Endometrial microvascular endothelial cells (primary cell): ENCODE results near the gene OGG1. TPM values are rescaled to one million over a fixed set of nuclear protein-coding genes. Genes with fewer than 3 reads are reported as not detected.

Source experiments
- in situ Hi-C: cut with HindIII; loops from 2 replicates; pipeline ENCODE4 v1.10.0; 2017; ENCODE audit warnings: low sequenced_read_pairs, low pct_unique_long_range_greater_than_20kb; ENCODE audit errors: inconsistent ontology term
- total RNA-seq: library from RNA; depleted of rRNA; stranded (reverse); fragments of >200 nt; gene quantifications from one replicate; pipeline ENCODE4 v1.2.3, GENCODE V29; 2015; ENCODE audit errors: inconsistent ontology term

The OGG1 gene
- total RNA-seq, 1 donor from 2014 or later: 18.7 TPM

- in situ Hi-C loops: no loop called here
Observed at GRCh38 chr3:9779721-9780457, 30.1 kb downstream of the OGG1 start.

- in situ Hi-C loops: no loop called here
Observed at GRCh38 chr3:9780458-9780812, 30.7 kb downstream of the OGG1 start.

GRCh38 chr3:9780910-9781309 is 31.2 kb downstream of the OGG1 start:
- in situ Hi-C loops: no loop called here

- in situ Hi-C loops: no loop called here
Observed at GRCh38 chr3:9781551-9781950, 31.8 kb downstream of the OGG1 start.

- in situ Hi-C loops: no loop called here
Observed at GRCh38 chr3:9781978-9782603, 32.3 kb downstream of the OGG1 start.

GRCh38 chr3:9782770-9783169 is 33.0 kb downstream of the OGG1 start:
- in situ Hi-C loops: no loop called here

- in situ Hi-C loops: no loop called here
Observed at GRCh38 chr3:9783954-9784353, 34.2 kb downstream of the OGG1 start.

GRCh38 chr3:9784965-9785364 is 35.2 kb downstream of the OGG1 start:
- in situ Hi-C loops: no loop called here

GRCh38 chr3:9785602-9786001 is 35.9 kb downstream of the OGG1 start:
- in situ Hi-C loops: no loop called here

GRCh38 chr3:9786209-9786739 is 36.5 kb downstream of the OGG1 start:
- in situ Hi-C loops: no loop called here

- in situ Hi-C loops: no loop called here
Observed at GRCh38 chr3:9786825-9787669, 37.3 kb downstream of the OGG1 start.

GRCh38 chr3:9787714-9788113 is 38.0 kb downstream of the OGG1 start:
- in situ Hi-C loops: no loop called here

- in situ Hi-C loops: no loop called here
Observed at GRCh38 chr3:9791127-9791526, 41.4 kb downstream of the OGG1 start.

GRCh38 chr3:9791790-9792404 is 42.1 kb downstream of the OGG1 start:
- in situ Hi-C loops: no loop called here

GRCh38 chr3:9792405-9793160 is 42.8 kb downstream of the OGG1 start, which contains the start of the genes ARPC4 and TADA3:
ARPC4 (plus strand) TSS chr3:9793082; CDS start chr3:9793122, 40 bp downstream.
TADA3 (minus strand) TSS chr3:9792473; CDS start chr3:9791466, 1,007 bp downstream.
- in situ Hi-C loops: no loop called here

- in situ Hi-C loops: no loop called here
Observed at GRCh38 chr3:9793161-9793781, 43.5 kb downstream of the OGG1 start.

- in situ Hi-C loops: no loop called here
Observed at GRCh38 chr3:9794400-9794799, 44.6 kb downstream of the OGG1 start.

- in situ Hi-C loops: no loop called here
Observed at GRCh38 chr3:9795207-9795606, 45.5 kb downstream of the OGG1 start.
